Stimulated activated naive CD8-positive, alpha-beta T cell treated with anti-CD3 and anti-CD28 coated beads, Interleukin-15, Interleukin-2, amounts not matched to agents 100 ng/mL and 50 ng/mL, for 24 hours (primary cell): ENCODE data around the gene TAF6L.
"Not testable (repeated sequence)": the region's sequence is repeated elsewhere in the genome, so short reads cannot be mapped to it uniquely, and the experiment has no call there.

ENCODE experiments used
- H3K27ac Mint-ChIP-seq: one replicate; pipeline ENCODE4 v1.8.0; 2021; ENCODE audit warnings: mild to moderate bottlenecking, mixed read lengths
- H3K27me3 Mint-ChIP-seq: one replicate; pipeline ENCODE4 v1.8.0; 2021; ENCODE audit warnings: mixed read lengths
- H3K36me3 Mint-ChIP-seq: one replicate; pipeline ENCODE4 v1.8.0; 2021; ENCODE audit warnings: low read depth, mixed read lengths
- H3K4me1 Mint-ChIP-seq: one replicate; pipeline ENCODE4 v1.8.0; 2021; ENCODE audit warnings: low read depth, mixed read lengths
- H3K4me3 Mint-ChIP-seq: one replicate; pipeline ENCODE4 v1.8.0; 2021; ENCODE audit warnings: mild to moderate bottlenecking, mixed read lengths
- H3K9me3 Mint-ChIP-seq: one replicate; pipeline ENCODE4 v1.8.0; 2021; ENCODE audit warnings: mixed read lengths

Gene TAF6L

GRCh38 chr11:62810748-62811147 lies 39.6 kb downstream of the TAF6L start:
- H3K9me3 Mint-ChIP-seq = no peaks in the 10 kb centered on the region
- peaks cover 10% of the 10 kb centered on the region for H3K4me1 Mint-ChIP-seq
- no peaks in the 10 kb centered on the region for H3K27me3 Mint-ChIP-seq
- no peak overlapping the region for H3K4me3 Mint-ChIP-seq
- H3K27ac Mint-ChIP-seq = peak overlapping the region; percentile 27
- peaks cover 4% of the 10 kb centered on the region for H3K36me3 Mint-ChIP-seq

GRCh38 chr11:62811659-62812058 lies 40.5 kb downstream of the TAF6L start:
- no peaks in the 10 kb centered on the region for H3K27me3 Mint-ChIP-seq

GRCh38 chr11:62816557-62816956 lies 45.4 kb downstream of the TAF6L start:
- no peaks in the 10 kb centered on the region for H3K9me3 Mint-ChIP-seq
- peaks cover 24% of the 10 kb centered on the region for H3K36me3 Mint-ChIP-seq
- H3K4me3 Mint-ChIP-seq = no peak overlapping the region
- no peak overlapping the region for H3K27ac Mint-ChIP-seq
- no peaks in the 10 kb centered on the region for H3K4me1 Mint-ChIP-seq
- no peaks in the 10 kb centered on the region for H3K27me3 Mint-ChIP-seq

More at GRCh38 chr11:62811659-62812058, 40.5 kb downstream of the TAF6L start:
- H3K9me3 Mint-ChIP-seq = no peaks in the 10 kb centered on the region
- H3K36me3 Mint-ChIP-seq = peaks cover 4% of the 10 kb centered on the region
- no peak overlapping the region for H3K27ac Mint-ChIP-seq
- H3K4me1 Mint-ChIP-seq = peaks cover 2% of the 10 kb centered on the region
- no peak overlapping the region for H3K4me3 Mint-ChIP-seq

- H3K4me1 Mint-ChIP-seq = no peaks in the 10 kb centered on the region
- peaks cover 24% of the 10 kb centered on the region for H3K36me3 Mint-ChIP-seq
- no peaks in the 10 kb centered on the region for H3K9me3 Mint-ChIP-seq
- H3K27me3 Mint-ChIP-seq = no peaks in the 10 kb centered on the region
- no peak overlapping the region for H3K27ac Mint-ChIP-seq
- no peak overlapping the region for H3K4me3 Mint-ChIP-seq
Measured at GRCh38 chr11:62817129-62817528, 45.9 kb downstream of the TAF6L start.

DNA sequence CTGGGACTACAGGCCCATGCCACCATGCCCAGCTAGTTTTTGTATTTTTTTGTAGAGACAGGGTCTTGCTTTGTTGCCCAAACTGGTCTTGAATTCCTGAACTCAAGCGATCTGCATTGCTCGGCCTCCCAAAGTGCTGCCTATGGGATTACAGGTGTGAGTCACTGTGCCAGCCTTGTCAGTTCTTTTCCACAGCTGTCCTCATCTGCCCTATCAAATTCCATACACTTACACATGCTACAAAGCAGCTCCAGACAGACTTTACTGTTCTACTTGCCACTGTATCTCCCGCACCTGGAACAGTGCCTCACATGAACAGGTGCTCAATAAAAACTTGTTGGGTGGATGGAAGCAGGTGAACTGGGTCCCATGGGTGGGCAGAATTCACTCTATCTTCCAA lies 52.5 kb downstream of the TAF6L start:
- Mint-ChIP-seq H3K4me1 (no peaks in the 10 kb centered on the region), H3K36me3 (peaks cover 54% of the 10 kb centered on the region), H3K4me3 (no peak overlapping the region), H3K27ac (peak overlapping the region; percentile 31), H3K9me3 (no peaks in the 10 kb centered on the region), H3K27me3 (no peaks in the 10 kb centered on the region)

DNA sequence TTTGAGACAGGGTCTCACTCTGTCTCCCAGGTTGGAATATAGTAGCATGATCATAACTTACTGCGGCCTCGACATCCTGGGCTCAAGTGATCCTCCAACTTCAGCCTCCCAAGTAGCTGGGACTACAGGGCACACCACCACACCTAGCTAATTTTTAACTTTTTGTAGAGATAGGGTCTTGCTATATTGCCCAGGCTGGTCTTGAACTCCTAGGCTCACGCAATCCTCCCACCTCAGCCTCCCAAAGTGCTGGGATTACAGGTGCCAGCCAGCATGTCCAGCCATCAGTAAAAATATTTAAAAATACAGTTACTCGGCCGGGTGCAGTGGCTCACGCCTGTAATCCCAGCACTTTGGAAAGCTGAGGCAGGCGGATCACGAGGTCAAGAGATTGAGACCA lies 56.9 kb downstream of the TAF6L start:
- not testable (repeated sequence) for H3K9me3 Mint-ChIP-seq, H3K4me3 Mint-ChIP-seq, H3K27me3 Mint-ChIP-seq, H3K27ac Mint-ChIP-seq
- peaks cover 21% of the 10 kb centered on the region for H3K4me1 Mint-ChIP-seq
- peaks cover 42% of the 10 kb centered on the region for H3K36me3 Mint-ChIP-seq

- no peaks in the 10 kb centered on the region for H3K9me3 Mint-ChIP-seq
Measured at GRCh38 chr11:62830904-62831519, 59.8 kb downstream of the TAF6L start.

GRCh38 chr11:62831520-62832335 lies 60.5 kb downstream of the TAF6L start, which contains the start of gene STX5:
Gene STX5, minus strand, starts transcription at chr11:62832051. Its CDS starts 808 bp downstream, at chr11:62831243.
- Mint-ChIP-seq H3K27me3 (no peaks in the 10 kb centered on the region), H3K9me3 (no peaks in the 10 kb centered on the region), H3K4me3 (peak within 1 kb of the TSS; percentile 93), H3K27ac (peak within 1 kb of the TSS; percentile 96), H3K36me3 (peaks cover 53% of the 10 kb centered on the region), H3K4me1 (peaks cover 44% of the 10 kb centered on the region)

More at GRCh38 chr11:62830904-62831519, 59.8 kb downstream of the TAF6L start:
- Mint-ChIP-seq H3K27me3 (no peaks in the 10 kb centered on the region), H3K4me3 (peak overlapping the region; percentile 93), H3K27ac (peak overlapping the region; percentile 96), H3K4me1 (peaks cover 37% of the 10 kb centered on the region), H3K36me3 (peaks cover 46% of the 10 kb centered on the region)

DNA sequence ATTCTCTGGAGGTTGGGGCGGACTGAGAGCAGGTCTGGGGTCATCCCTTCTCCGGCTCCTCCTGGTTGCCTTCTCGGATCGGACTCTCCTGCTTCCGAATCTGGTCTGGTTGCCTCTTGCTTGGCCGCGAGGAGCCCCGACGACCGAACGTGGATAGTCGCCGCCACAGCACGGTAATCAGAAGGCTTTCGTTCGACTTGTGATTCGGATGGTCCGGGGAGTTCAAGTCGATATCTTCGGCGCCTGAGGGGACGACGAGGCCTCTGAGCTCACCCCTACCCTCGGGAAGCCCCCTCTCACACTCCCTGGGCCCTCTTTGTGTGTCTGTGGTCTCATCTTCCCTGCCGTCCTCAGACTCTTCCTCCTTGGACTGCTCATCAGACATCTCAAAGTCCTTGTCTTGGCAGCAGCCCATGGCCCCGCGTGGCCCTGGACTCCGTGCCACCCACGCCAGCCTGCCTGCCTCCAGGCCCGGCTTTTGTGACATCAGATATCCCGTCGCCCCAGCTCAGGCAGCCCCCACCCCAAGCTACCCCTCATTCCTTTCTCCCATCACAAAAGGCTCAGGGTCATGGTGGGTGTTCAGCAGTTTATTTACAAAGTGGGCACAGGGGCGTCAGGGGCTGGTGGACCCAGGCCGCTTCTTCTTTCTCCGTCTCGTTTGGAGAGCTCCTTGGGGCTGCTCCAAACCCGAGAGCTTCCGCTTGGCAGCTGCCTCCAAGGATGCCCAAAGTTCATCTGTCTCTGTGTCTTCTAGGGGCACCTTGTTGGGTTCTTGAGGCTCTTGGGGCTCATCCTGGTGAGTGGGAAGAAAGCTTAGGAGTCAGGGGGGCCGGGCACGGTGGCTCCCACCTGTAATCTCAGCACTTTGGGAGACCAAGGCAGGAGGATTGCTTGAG lies 61.4 kb downstream of the TAF6L start, which contains the start of gene TEX54:
Gene TEX54, minus strand, starts transcription at position 506 of the 899 bp plus-strand sequence.
- no peaks in the 10 kb centered on the region for H3K9me3 Mint-ChIP-seq
- H3K27me3 Mint-ChIP-seq = no peaks in the 10 kb centered on the region
- H3K4me1 Mint-ChIP-seq = peaks cover 51% of the 10 kb centered on the region
- H3K27ac Mint-ChIP-seq = peak within 1 kb of the TSS; percentile 96
- peak within 1 kb of the TSS; percentile 93 for H3K4me3 Mint-ChIP-seq
- peaks cover 49% of the 10 kb centered on the region for H3K36me3 Mint-ChIP-seq

DNA sequence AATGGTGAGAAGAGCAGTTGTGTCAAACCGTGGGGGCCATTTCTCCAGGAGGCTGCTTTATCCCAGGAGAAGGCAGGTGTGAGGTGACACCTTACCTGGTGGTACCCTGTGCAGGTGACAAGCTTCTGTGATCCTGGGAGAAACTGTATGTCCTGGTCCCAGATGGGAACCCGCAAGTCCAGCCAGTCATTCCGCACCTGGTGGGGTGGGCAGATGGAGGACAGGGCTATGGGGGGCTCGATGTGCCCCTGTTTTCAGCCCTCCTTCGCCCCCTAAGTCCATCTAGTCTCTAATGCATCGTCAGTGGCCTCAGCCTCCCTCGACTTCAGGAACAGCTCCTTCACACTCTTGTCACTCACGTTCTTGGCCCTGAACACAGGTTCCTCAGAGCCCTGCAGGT lies 64.1 kb downstream of the TAF6L start:
- Mint-ChIP-seq H3K9me3 (no peaks in the 10 kb centered on the region), H3K27ac (no peak overlapping the region), H3K4me1 (peaks cover 60% of the 10 kb centered on the region), H3K4me3 (no peak overlapping the region), H3K27me3 (no peaks in the 10 kb centered on the region), H3K36me3 (peaks cover 56% of the 10 kb centered on the region)
